ENCODE measurements around the gene WDR31. TPM values are rescaled to one million over a fixed set of nuclear protein-coding genes. Genes with fewer than 3 reads are reported as not detected.
"Not testable (repeated sequence)": the region's sequence is repeated elsewhere in the genome, so short reads cannot be mapped to it uniquely, and the experiment has no call there.

Gene WDR31
- total RNA-seq, result 1 to 10 TPM; 1.9 to 2.6 TPM

- ChIA-PET POLR2A (interaction anchor here (0.7 to 1.8 kb wide), 6 partner anchors 10 to 65 kb away, joined by 3 to 7 read pairs (median 4); partner anchors contain the start of gene HDHD3), CTCF (interaction anchor here (0.8 to 1.7 kb wide), 7 partner anchors 10 to 65 kb away, joined by 3 to 7 read pairs (median 3); no protein-coding TSS in a partner anchor)
These were observed at the start of gene WDR31 for GRCh38 chr9:113340011-113340699. Gene WDR31, minus strand, starts transcription at chr9:113340275. Its CDS starts 8,253 bp downstream, at chr9:113332022.

GRCh38 chr9:113389451-113389850 lies 49.4 kb upstream of the WDR31 start:
- CTCF ChIA-PET, result no interaction called here
- POLR2A ChIA-PET, result no interaction called here

- POLR2A ChIA-PET, result no interaction called here
- CTCF ChIA-PET, result no interaction called here
These were observed 48.8 kb upstream of the WDR31 start for GRCh38 chr9:113388833-113389232.

GRCh38 chr9:113387560-113388230 lies 47.6 kb upstream of the WDR31 start:
- POLR2A ChIA-PET, result interaction anchor here (0.5 kb wide), 1 partner anchor 32 kb away, joined by 3 read pairs; no protein-coding TSS in a partner anchor
- CTCF ChIA-PET, result interaction anchor here (1.8 kb wide), 1 partner anchor 14 kb away, joined by 5 read pairs; the partner anchor contains the start of gene ALAD

GRCh38 chr9:113386571-113387393 lies 46.7 kb upstream of the WDR31 start:
- CTCF ChIA-PET, result interaction anchor here (1.8 kb wide), 1 partner anchor 15 kb away, joined by 5 read pairs; the partner anchor contains the start of gene ALAD
- POLR2A ChIA-PET, result no interaction called here

GRCh38 chr9:113381909-113382411 lies 41.9 kb upstream of the WDR31 start:
- CTCF ChIA-PET, result interaction anchor here (0.7 kb wide), 1 partner anchor 19 kb away, joined by 3 read pairs; the partner anchor contains the start of gene ALAD
- POLR2A ChIA-PET, result no interaction called here

GRCh38 chr9:113381441-113381840 lies 41.4 kb upstream of the WDR31 start:
- CTCF ChIA-PET, result interaction anchor here (0.7 kb wide), 1 partner anchor 20 kb away, joined by 3 read pairs; the partner anchor contains the start of gene ALAD
- POLR2A ChIA-PET, result not testable (repeated sequence)

- POLR2A ChIA-PET, result no interaction called here
- CTCF ChIA-PET, result no interaction called here
These were observed 40.8 kb upstream of the WDR31 start for GRCh38 chr9:113380869-113381378.

GRCh38 chr9:113379829-113380210 lies 39.7 kb upstream of the WDR31 start:
- POLR2A ChIA-PET, CTCF ChIA-PET: not testable (repeated sequence)

GRCh38 chr9:113379094-113379828 lies 39.2 kb upstream of the WDR31 start:
- CTCF ChIA-PET, POLR2A ChIA-PET: not testable (repeated sequence)

- CTCF ChIA-PET, result interaction anchor here (1.4 kb wide), 1 partner anchor 102 kb away, joined by 3 read pairs; the partner anchor contains the start of genes CDC26 and PRPF4
- POLR2A ChIA-PET, result interaction anchor here (0.5 to 1.4 kb wide), 7 partner anchors 26 to 224 kb away, joined by 3 to 10 read pairs (median 6); partner anchors contain the start of genes BSPRY, C9orf43, CDC26 and POLE3
These were observed 36.8 kb upstream of the WDR31 start, which contains the start of gene HDHD3 for GRCh38 chr9:113376634-113377567. Gene HDHD3, minus strand, starts transcription at chr9:113376986. Its CDS starts 2,632 bp downstream, at chr9:113374354.

- POLR2A ChIA-PET, result interaction anchor here (0.6 to 1.5 kb wide), 5 partner anchors 24 to 895 kb away, joined by 3 to 8 read pairs (median 4); partner anchors contain the start of genes ALAD, CDC26 and PRPF4
- CTCF ChIA-PET, result interaction anchor here (0.7 to 1.4 kb wide), 2 partner anchors 100 to 136 kb away, joined by 3 read pairs; partner anchors contain the start of genes CDC26 and PRPF4
These were observed 35.3 kb upstream of the WDR31 start for GRCh38 chr9:113375057-113376023.

- ChIA-PET CTCF (interaction anchor here (1.3 kb wide), 1 partner anchor 12 kb away, joined by 3 read pairs; no protein-coding TSS in a partner anchor), POLR2A (interaction anchor here (1.2 kb wide), 1 partner anchor 164 kb away, joined by 3 read pairs; no protein-coding TSS in a partner anchor)
These were observed 33.8 kb upstream of the WDR31 start for GRCh38 chr9:113373676-113374392.

- CTCF ChIA-PET, result interaction anchor here (1.3 kb wide), 1 partner anchor 11 kb away, joined by 3 read pairs; no protein-coding TSS in a partner anchor
- POLR2A ChIA-PET, result no interaction called here
These were observed 33.2 kb upstream of the WDR31 start for GRCh38 chr9:113373256-113373655.

GRCh38 chr9:113372059-113372458 lies 32.0 kb upstream of the WDR31 start:
- POLR2A ChIA-PET, result no interaction called here
- CTCF ChIA-PET, result no interaction called here

Data from activated CD8-positive, alpha-beta memory T cell treated with anti-CD3 and anti-CD28 coated beads for 36 hours (primary cell).